GM19023 (cell line): ENCODE data around the gene SLC35A3.
"Not testable (repeated sequence)": the region's sequence is repeated elsewhere in the genome, so short reads cannot be mapped to it uniquely, and the experiment has no call there.

ENCODE experiments used
- ATAC-seq: cut with Tn5 transposase; IDR thresholded peaks from one replicate; pipeline ENCODE4 v1.9.1; 2021; ENCODE audit warnings: mild to moderate bottlenecking, moderate library complexity; ENCODE audit not compliant: unreplicated experiment

Gene SLC35A3

DNA sequence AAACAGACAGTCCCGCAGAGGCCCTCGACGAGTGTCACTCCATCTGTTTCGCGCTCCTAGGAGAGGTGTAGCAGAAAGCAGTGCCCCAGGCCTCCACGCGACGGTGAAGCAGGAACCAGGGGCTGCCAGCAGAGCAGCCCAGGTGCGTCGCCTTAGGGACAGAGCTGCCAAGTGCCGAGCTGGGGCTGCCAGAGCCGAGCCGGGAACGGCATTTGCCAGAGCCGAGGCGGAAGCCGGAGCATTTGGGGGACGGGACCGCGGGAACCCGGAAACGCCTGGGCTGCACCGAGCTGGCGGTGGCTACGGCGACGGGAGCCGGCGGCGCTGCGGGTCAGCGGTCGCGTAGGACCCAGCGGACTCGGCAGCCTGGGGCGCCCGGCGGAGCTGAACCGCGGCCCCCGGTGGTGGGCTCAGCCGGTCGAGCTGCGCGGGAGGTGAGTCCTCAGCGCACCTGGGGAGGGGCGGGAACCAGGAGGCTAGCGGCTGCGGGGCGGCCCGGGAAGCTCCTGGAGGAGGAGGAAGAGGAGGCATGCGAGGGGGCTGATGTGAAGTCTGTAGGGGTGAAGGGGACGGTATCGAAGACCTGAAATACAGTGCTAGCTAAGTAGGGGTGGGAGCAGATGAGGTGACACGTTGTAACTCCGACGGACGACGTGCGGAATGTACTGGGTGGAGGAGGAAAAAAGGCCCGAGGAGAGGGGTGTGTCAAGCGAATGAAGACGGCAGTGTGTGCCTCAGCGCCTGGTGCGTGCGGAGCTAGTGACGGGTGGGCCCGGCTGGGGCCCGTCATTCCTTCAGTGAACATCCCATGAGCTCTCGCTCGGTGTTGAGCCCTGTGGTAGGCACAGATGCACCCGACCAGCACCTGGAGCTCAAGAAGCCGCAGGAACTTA, at the start of gene SLC35A3:
Gene SLC35A3, plus strand, starts transcription at position 268 of the 893 bp plus-strand sequence. CDS start 23,559 bp downstream, outside the sequence.
- peak; percentile 92 for ATAC-seq

GRCh38 chr1:99934801-99935200, 35.0 kb upstream of the SLC35A3 start:
- ATAC-seq, result no peak

DNA sequence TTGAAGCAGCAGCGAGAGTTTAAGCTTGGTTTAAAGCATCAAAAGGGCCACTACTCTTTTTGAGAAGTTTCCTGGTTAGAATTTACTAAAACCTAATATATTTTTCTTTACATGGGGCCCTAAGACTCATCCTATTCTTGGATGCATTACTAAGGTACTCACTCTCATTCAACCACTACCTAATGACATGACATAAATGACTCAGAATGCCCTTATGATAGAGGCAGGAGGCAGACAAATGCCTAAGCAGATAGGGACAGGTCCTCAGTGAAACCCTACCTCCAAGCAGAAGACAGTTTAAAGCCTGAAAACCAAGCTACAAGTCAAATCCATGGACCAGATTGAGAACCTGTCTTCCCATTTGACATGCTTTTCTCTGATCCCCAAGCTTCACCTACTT, 34.3 kb upstream of the SLC35A3 start:
- ATAC-seq, result no peak

GRCh38 chr1:99936071-99936470, 33.7 kb upstream of the SLC35A3 start:
- ATAC-seq, result no peak

DNA sequence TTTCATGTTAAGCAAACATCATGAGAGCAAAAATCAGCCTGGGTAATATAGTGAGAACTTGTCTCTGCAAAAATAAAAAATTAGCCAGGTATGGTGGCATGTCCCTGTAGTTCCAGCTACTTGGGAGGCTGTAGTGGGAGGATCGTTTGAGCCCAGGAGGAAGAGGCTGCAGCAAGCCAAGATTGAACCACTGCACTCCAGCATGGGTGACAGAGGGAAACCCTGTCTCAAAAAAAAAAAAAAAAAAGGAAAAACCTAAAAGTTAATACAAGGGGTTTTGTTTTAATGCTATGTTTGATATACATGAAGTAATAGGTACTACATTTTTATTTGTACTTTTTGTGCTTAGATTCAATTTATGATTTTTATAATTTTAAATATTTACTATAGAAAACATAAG, 27.1 kb upstream of the SLC35A3 start:
- no peak for ATAC-seq

DNA sequence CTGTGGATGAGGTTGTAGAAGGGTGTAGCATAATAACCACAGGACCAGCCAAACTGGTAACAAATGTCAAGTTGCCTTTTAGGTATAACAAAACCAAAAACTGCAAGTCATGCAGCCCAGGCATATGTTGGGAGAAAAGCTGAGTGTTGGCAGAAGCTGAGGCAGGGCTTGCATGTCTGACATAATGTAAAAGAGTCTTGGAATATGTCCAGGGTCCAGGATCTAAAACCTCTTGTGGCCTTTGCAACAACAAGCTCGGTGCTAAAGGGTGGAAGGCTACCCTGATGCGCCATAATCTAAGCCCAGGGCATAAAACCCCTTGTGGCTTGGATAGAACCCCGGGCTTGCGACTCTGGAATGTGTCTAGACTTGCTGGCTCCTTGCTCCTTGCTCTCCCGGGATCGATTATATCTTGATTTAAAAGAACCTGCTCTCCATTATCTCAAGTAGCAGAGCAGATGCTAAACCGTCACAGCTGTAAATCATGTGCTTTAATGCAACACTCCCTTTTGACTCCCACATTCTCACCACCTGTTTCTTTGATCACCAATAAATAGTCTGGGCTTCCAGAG, 26.5 kb upstream of the SLC35A3 start:
- no peak for ATAC-seq

DNA sequence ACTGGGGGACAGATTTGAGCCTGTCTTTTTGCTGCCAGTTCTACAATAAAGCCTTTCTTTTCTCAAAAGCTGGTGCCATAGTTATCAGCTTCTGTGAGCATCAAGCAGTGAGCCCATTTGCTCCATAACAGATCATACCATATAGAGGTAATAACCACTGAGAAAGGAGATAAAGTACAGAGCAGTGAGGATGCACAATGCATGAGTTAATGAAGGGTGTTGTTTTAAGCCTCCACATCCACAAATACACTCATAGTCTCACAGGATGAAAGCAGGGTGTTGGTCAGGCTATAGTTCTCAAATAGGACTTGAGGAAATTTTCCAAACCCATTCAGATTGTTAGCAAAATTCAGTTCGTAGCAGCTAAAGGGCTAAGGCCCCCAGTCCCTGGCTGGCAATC, 25.6 kb upstream of the SLC35A3 start:
- no peak for ATAC-seq

DNA sequence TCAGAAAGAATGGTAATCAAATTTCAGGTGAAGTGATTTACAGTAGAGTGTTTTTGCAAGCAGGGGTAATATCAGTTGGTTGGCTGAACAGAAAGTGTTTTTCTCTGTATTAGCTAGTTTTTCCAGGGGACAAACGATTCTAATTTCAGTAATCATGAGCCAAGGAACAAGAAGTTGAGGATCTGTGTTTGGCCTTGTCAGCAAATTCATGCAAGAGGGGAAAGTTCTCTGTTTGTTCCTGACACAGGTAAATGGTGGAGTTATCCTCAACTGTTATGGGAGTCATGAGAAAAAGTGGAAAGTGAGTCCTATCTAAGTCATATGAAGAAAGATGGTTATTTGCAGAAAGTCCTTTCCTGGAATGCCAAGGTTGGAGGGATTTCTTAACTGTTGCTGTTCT, 24.6 kb upstream of the SLC35A3 start:
- no peak for ATAC-seq

DNA sequence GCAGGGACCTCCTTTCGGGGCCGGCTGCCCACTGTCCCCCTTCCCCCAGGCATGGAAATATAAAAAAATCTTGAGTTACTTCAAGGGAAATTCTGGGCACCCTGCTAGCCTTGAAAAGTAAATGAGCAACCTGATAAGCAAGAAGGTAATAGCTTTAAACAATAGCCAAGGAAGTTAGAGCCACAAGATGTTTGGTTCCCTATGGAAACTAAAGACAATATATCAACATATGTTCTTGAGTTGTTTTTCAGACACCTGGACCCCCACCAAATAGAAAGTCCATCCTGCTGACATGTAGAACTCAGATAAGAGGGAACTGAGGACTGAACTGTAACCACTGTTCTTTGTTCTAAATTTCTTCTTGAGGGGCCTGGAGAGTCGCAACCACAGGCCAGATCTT, 19.3 kb upstream of the SLC35A3 start:
- ATAC-seq, result no peak

GRCh38 chr1:99952522-99952921, 17.3 kb upstream of the SLC35A3 start:
- no peak for ATAC-seq

GRCh38 chr1:99955375-99955774, 14.4 kb upstream of the SLC35A3 start:
- ATAC-seq, result no peak

DNA sequence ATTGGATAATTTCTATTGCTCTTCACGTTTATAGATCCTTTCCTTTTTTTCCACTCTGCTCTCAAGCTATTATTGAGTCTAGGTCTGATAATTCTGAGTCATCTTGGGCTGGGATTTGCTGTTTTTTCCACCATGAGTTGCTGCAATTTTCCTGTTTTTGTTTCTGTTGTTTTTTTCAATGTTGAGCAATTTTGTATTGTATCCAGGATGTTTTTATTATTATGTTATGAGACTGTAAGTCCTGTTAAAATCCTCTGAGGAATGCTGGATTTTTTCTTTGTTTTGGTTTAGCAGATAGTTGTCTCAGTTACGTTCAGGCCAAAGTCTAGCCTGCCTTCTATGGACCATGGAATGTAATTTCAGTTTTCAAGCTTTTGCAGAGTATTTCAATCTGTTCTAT, 13.0 kb upstream of the SLC35A3 start:
- ATAC-seq, result no peak

DNA sequence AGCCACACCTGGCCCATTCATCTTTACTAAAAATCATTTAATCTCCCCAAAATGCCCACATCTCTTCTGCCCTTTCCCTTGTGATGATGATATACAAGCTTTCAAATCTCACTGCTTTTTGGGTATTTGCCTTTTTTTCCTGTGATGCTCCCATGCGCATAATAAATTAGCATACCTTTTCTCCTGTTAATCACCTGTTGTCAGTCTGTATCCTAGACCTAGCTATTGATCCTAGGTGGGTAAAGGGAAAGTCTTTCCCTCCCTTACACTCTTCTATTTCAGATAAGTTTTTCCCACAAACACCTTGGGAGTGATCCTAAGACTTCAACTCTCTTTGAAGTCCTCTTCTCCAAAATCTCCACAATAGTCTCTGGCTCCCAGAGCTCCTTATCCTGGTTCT, 12.0 kb upstream of the SLC35A3 start:
- ATAC-seq, result no peak

DNA sequence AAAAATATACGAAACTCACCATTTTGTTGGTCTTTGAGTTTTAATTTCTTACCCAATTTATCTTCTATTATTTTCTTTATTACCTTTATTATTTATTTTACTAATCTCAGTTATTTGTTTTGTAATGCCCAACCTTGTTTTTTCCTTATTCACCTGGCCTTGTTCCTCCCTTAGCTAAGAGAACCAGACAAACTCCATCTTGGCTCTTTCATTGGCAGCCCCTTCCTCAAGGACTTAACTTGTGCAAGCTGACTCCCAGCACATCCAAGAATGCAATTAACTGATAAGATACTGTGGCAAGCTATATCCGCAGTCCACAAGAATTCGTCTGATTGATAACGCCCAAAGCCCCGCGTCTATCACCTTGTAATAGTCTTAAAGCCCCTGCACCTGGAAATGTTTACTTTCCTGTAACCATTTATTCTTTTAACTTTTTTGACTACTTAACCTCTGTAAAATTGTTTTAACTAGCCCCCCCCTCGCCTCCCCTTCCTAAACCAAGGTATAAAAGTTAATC, 10.5 kb upstream of the SLC35A3 start:
- ATAC-seq, result not testable (repeated sequence)

- ATAC-seq, result not testable (repeated sequence)
Measured at GRCh38 chr1:99960260-99960659, 9.5 kb upstream of the SLC35A3 start.

DNA sequence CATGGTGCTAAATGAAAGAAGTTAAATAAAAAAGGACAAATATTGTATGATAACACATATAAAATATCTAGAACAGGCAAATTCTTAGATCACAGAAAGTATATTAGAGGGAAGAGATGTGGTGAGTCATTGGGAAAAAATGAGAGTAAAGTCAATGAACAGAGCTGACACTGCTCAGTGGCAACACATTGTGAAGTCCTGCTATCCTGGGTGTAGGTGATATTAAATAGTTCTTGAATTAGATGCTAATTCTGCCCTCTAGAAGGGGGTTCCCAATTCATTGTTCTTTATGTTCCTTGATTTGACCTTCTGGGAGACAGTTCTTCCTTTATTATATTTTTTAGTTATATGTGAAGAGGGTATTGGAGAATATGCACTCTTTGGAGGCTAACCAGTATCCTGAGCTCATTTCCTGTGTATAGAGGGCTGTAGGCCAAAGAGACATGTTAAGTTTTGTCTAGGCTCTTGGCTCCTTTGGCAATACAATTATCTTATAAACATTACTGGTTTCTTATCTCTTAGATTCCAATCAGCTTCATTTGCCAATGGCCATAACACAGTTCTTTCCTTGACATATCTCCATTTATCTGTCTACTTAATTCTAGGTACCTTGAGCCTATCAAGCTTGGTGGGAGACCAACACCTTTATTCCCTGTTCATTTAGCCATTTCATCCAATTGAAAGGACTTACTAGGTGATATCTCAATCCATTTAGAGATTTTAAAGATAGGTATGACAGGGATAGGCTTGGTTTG, 6.6 kb upstream of the SLC35A3 start:
- ATAC-seq, result no peak

GRCh38 chr1:99964806-99965205, 5.0 kb upstream of the SLC35A3 start:
- ATAC-seq, result no peak

DNA sequence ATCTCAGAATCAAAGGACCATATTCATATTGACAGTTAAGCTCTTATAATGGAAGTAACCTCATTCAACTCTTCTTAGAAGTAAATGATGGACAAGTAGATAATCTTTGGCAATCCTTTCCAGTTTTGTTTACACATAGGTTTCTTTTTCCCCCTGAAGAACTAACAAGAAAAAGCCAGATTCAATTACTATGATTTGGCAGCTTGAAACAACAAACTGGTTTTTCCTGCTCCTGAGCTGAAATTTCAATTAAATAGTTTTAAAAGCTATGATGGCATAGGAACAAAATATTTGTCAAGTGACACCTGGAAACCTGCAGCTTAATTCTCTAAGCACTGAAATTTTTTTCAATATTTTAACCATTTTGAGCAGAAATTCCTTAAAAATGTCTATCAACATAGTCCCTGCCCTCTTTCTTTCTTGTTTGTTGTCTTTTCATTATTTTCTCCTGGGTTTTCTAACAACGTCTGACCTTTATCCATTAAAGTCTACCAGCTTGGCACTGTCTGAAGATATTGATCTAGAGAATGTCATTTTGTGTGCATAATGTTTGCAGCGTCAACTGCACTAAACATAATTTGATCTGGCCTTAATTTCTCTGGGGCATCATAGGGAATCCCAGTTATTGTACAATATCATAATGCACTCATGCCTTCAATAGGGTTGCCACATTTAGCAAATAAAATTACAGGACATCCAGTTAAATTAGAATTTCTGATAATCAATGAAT, 4.0 kb upstream of the SLC35A3 start:
- ATAC-seq, result no peak

DNA sequence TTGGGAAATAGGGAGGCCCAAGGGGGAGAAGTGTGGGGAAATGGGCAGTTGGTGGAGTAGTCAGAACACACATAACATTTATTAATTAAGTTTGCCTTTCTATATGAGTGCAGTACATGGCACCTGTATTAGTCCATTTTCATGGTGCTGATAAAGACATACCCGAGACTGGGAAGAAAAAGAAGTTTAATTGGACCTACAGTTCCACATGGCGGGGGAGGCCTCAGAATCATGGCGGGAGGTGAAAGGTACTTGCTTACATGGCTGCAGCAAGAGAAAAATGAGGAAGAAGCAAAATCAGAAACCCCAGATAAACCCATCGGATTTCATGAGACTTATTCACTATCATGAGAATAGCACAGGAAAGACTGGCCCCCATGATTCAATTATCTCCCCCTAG, 1.6 kb upstream of the SLC35A3 start:
- no peak for ATAC-seq

DNA sequence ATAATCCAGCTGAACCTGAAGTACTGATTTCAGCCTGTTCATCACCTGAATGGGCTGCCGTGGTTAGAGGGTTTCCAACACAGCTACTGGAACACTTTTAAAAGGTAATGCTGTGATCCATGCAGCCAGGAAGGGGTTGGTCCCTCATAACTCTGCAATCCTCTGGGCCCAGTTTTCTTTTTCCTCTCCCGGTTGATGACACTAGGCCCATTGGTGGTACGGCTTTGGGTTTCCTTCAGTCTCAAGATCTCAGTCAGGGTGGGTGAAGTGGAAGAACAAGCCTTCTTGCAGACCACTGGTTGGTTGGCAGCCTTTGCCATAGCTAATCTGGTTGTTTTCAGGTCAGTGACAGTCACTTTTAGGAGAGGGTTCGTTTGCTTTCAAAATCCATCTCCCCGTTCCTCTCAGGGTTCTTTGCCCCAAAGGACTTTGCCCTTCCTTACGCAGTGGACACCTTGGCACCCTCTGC, 502 bp upstream of the SLC35A3 start:
- peak; percentile 19 for ATAC-seq
